Muscle layer of colon (tissue), 2 donors: Measurements from ENCODE around the gene FSCN2.

Experiments used
- H3K27ac ChIP-seq: one replicate; pipeline ENCODE4 v1.7.0; 2013; ENCODE audit warnings: low read depth, mild to moderate bottlenecking, low read length, moderate library complexity
- H3K27me3 ChIP-seq, 2 donors: one replicate each; pipeline ENCODE4 v1.7.0; 2013; ENCODE audit warnings: low read length in 2 of 2, mild to moderate bottlenecking in 2 of 2; ENCODE audit not compliant: insufficient read depth in 2 of 2, control insufficient read depth in 1 of 2
- H3K36me3 ChIP-seq: one replicate; pipeline ENCODE4 v1.7.0; 2013; ENCODE audit warnings: mild to moderate bottlenecking, low read length; ENCODE audit not compliant: insufficient read depth
- H3K4me1 ChIP-seq: one replicate; pipeline ENCODE4 v1.7.0; 2013; ENCODE audit warnings: mild to moderate bottlenecking, low read length; ENCODE audit not compliant: insufficient read depth
- H3K4me3 ChIP-seq, 2 donors: one replicate each; pipeline ENCODE4 v1.7.0; 2013; ENCODE audit warnings: low read length in 2 of 2, low read depth in 1 of 2, mild to moderate bottlenecking in 1 of 2, moderate library complexity in 1 of 2
- H3K9ac ChIP-seq: one replicate; pipeline ENCODE4 v1.7.0; 2013; ENCODE audit warnings: low read length
- H3K9me3 ChIP-seq: one replicate; pipeline ENCODE4 v1.7.0; 2013; ENCODE audit warnings: mild to moderate bottlenecking, low read length
- donor health status: abdominal sarcoma.
- donor health status: Adenocarcinoma of cecum.

Gene FSCN2

DNA sequence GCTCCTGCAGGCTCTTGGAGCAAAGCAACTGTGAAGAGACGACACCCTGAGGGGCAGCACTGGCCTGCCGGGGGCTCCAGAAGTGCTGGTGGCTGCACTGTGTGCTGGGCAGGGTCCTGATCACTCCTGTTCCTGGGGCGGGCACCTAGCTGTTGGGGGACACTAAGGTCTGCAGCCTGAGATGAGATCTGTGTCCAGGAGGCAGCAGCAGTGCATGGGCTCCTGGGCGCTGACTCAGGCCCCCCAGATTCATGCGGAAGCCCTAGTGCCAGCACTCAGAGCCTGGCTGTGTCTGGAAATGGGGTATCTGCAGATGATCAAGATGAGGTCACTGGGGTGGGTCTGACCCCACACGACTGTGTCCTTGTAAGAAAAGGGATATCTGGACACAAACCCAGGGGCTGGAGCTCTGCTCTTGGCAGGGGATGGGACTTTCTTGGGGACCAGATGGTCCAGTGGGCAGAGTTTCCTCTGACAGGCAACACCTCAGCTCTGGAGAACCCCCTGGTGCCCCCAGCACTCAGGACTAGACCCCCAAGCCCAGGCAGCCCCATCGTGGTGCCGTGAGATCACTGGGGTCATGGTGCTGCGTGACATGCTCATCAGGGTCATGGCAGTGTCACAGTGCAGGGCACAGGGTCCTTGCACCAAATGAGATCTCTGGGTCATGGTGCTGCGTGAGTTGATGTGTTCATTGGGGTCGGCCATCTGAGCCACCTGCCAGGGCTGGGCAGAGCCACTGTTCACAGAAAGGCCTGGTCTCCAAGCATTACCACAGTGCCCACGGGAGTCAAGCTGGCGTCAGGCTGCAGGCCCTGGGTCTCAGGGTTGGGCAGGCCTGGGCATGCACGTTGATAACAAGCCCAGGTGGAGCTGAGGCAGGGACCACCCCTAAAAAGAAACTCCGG lies 14.5 kb downstream of the FSCN2 start:
- Histone ChIP-seq H3K36me3 (peaks cover 39% of the 10 kb centered on the region), H3K27me3 (peaks cover 0 to 6% of the 10 kb centered on the region in 2 donors), H3K9ac (no peak overlapping the region), H3K27ac (no peak overlapping the region), H3K4me1 (no peaks in the 10 kb centered on the region), H3K9me3 (no peaks in the 10 kb centered on the region), H3K4me3 (no peak overlapping the region)

DNA sequence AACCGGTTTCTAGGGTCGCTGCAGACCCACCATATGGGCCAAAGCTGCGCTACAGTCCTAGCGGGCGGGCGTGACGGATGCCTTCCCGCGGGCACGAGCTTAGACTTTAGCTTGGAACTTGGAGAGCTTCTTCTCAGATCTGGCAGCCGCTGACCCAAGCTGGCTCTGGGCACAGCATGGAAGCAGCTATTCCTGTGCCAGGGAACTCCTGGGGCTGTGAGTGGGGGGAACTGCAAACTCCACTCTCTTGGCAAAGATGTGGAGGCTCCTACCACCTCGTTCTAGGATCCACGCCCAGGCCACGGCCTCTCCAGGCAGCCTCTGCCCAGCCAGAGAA lies 15.1 kb downstream of the FSCN2 start:
- Histone ChIP-seq H3K36me3 (peaks cover 39% of the 10 kb centered on the region), H3K4me1 (no peaks in the 10 kb centered on the region), H3K27ac (no peak overlapping the region), H3K4me3 (no peak overlapping the region), H3K27me3 (peaks cover 0 to under 1% of the 10 kb centered on the region in 2 donors), H3K9me3 (no peaks in the 10 kb centered on the region), H3K9ac (no peak overlapping the region)

DNA sequence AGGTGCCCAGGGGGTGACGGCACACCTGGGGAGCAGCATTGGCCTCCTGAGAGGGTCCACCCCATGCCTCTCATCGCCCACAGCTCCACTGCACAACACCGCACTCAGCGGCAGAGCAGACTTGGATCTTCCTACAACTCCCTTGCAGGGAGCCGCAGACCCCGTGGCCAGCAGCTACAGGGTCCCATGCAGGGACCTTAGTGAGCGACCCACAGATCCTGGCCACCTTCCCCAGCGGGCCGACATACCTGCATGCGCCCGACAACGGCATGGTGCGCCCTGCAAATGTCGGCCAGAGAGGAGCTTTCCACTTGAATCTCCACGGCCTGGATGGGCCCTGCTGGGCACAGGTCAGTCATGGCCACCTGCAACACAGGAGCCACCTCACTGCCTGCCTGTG lies 15.6 kb downstream of the FSCN2 start:
- H3K27ac ChIP-seq: no peak overlapping the region
- H3K9me3 ChIP-seq: no peaks in the 10 kb centered on the region
- H3K27me3 ChIP-seq: no peaks in the 10 kb centered on the region
- H3K4me3 ChIP-seq: no peak overlapping the region
- H3K9ac ChIP-seq: no peak overlapping the region
- H3K4me1 ChIP-seq: no peaks in the 10 kb centered on the region
- peaks cover 39% of the 10 kb centered on the region for H3K36me3 ChIP-seq

DNA sequence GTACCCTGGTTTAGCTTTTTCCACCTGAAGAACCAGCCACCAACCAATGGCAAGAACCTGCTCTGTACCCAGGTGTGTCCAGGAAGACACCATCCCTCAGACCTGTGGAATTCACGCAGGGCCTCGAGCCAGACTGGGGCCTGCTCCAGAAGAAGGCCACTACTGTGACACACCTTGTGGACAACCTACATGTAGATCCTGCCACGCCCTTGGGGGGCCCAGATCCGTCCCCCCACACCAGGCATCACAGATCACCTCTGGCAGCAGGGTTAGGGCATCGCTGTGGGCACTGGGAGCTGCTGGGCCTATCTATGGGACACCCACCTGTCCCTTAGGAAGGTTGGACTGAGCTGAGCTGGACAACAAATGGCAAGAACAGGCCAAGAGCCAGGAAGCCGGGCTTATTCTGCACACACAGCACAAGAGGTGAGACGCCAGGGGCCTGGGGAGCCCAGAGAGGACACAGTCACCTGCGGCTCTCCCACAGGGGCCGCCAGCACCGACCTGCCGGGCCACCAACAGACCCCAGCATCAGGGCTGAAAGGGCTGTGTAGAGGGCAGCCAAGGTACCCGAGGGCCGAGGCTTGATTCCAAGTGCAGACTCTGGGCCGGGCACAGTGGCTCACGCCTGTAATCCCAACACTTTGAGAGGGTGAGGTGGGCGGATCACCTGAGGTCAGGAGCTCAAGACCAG lies 16.3 kb downstream of the FSCN2 start:
- Histone ChIP-seq H3K27me3 (no peaks in the 10 kb centered on the region), H3K9me3 (no peaks in the 10 kb centered on the region), H3K36me3 (peaks cover 39% of the 10 kb centered on the region), H3K4me3 (no peak overlapping the region), H3K4me1 (no peaks in the 10 kb centered on the region), H3K9ac (no peak overlapping the region), H3K27ac (no peak overlapping the region)

DNA sequence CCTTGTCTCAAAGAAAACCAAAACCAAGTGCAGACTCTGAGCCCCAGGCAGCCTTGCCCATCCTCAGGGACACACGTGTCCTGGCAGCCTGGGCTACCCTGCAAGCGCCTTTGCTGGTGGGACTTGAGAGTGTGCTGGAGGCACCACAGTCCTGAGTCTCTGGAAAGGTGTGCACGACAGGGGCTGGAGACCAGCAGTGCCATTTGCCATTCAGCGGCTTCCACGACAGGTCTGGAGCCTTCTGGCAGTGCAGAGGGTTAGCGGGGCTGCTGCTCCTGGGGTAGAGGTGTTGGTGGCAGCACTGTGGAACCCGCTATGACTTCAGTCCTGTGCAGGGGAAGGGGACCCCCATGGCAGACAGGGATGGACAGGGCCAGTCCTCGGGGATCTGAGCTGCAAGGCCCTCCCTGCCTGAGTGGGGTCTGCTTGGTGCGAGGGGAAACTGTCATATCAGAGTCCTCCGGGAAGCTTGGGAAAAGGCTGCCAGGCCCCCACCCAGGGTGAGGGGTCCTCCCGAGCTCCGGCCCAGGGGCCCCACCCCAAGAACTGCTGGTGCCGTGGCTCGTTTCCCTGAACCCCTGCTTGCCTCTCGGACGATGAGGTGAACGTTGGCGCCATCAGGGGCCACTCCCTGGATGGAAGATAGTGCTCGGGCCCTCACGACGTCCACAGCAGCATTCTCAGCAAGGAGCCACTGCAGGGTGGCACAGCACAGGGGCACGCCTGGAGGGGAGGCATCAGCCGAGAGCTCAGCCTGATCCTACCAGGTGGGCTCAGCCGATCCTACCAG lies 17.2 kb downstream of the FSCN2 start:
- H3K9me3 ChIP-seq: no peaks in the 10 kb centered on the region
- no peak overlapping the region for H3K9ac ChIP-seq
- no peak overlapping the region for H3K27ac ChIP-seq
- no peaks in the 10 kb centered on the region for H3K27me3 ChIP-seq
- H3K4me1 ChIP-seq: no peaks in the 10 kb centered on the region
- H3K36me3 ChIP-seq: peaks cover 49% of the 10 kb centered on the region
- no peak overlapping the region for H3K4me3 ChIP-seq

DNA sequence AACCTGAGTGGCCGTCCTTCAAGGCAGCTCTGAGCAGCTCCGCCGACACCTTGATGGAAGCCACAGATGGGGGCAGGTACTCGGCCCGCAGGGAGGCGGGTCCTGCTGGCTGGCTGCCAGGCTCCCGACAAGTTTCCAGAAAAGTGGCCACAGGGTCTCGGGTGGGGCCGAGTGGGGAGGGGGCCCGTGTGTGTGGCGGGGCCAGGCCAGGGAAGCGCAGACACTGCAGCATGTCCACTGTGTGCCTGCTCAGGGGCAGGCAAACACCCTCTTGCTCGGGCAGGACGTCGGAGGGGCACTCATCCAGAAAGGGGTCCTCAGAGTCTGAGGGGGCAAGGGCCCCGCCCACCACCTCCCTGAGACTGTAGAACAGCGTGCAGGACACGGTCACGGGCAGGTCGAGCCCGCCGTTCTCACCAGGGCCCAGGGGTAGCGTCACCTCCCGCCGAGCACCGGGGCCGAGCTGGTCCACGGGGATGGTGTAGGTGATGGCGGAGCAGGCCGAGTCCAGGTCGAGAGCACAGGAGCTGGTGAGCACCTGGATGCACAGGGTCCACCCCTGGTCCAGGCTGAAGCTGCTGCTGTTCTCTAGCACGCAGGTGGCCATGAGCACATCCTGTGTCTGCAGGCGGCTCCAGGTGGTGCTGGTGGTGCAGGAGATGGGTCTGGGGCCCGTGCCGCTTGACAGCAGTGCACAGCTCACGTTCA lies 18.9 kb downstream of the FSCN2 start:
- H3K9me3 ChIP-seq: no peaks in the 10 kb centered on the region
- no peaks in the 10 kb centered on the region for H3K27me3 ChIP-seq
- no peak overlapping the region for H3K27ac ChIP-seq
- peaks cover 10% of the 10 kb centered on the region for H3K4me1 ChIP-seq
- no peak overlapping the region for H3K9ac ChIP-seq
- no peak overlapping the region for H3K4me3 ChIP-seq
- peaks cover 50% of the 10 kb centered on the region for H3K36me3 ChIP-seq

DNA sequence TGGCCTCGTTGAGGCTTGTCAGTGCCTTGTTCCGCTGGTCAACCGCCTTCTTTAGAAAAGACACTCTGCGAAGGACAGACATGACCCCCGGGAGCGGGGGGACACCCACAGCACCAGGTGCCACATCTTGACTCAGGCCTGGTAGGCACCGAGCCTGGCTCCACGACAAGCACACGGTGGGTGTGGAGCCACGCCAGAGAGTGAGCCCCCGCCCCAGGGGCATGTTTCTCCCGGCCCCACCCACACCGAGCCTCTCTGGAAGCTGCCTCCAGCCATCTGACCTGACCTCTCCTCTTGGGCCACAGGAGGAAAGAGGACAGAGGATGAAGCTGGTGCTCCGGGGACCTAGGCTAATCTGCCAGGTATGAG lies 19.4 kb downstream of the FSCN2 start:
- no peak overlapping the region for H3K4me3 ChIP-seq
- H3K9me3 ChIP-seq: no peaks in the 10 kb centered on the region
- H3K27me3 ChIP-seq: no peaks in the 10 kb centered on the region
- H3K4me1 ChIP-seq: peaks cover 10% of the 10 kb centered on the region
- H3K27ac ChIP-seq: no peak overlapping the region
- no peak overlapping the region for H3K9ac ChIP-seq
- peaks cover 49% of the 10 kb centered on the region for H3K36me3 ChIP-seq

DNA sequence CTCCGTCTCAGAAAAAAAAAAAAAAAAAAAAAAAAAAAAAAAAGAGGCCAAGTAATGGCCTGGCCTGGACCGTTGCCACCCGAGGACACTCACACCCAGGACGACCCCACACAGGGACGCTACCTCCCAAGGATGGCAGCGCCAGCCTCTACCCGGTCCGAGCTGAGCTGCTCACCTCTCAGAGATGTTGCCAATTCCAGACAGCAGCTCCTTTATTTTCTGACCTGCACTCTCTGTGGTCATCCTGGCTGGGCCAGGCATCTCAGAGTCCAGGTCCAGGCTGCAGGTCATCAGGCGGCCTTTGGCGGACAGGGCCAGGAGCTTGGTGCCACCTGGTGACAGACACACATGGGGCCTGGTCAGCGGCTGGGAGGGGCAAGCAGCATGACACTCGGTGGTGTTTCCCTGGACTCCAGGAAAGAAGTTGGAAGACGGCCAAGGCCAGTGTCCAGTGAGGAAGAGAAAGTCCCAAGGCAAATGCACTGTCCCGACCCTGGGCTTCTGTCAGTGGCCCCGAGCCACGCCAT lies 20.9 kb downstream of the FSCN2 start:
- H3K4me3 ChIP-seq: no peak overlapping the region
- H3K27me3 ChIP-seq: no peaks in the 10 kb centered on the region
- H3K9ac ChIP-seq: no peak overlapping the region
- no peaks in the 10 kb centered on the region for H3K9me3 ChIP-seq
- H3K36me3 ChIP-seq: peaks cover 35% of the 10 kb centered on the region
- no peak overlapping the region for H3K27ac ChIP-seq
- peaks cover 23% of the 10 kb centered on the region for H3K4me1 ChIP-seq

DNA sequence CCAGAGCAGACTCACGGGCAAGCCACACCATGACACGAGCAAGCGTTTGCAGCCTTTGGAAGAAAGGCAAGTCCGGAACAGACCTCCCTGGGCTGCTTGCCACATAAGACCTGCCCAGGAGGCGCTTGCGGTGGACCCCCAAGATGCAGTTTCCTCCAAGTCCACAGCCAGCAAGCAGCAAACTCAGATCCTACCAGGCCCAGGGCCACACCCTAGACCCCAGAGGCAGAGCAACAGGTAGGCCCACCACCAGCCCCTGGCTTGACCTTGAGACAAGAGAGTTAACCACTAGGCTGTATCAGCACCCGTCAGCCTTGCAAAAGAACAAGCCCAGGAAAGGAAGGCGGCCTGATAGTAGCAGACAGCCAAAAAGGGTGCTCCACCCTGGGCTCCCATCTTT lies 21.6 kb downstream of the FSCN2 start:
- H3K27ac ChIP-seq: no peak overlapping the region
- no peaks in the 10 kb centered on the region for H3K27me3 ChIP-seq
- H3K36me3 ChIP-seq: peaks cover 29% of the 10 kb centered on the region
- H3K9ac ChIP-seq: no peak overlapping the region
- H3K9me3 ChIP-seq: no peaks in the 10 kb centered on the region
- peaks cover 24% of the 10 kb centered on the region for H3K4me1 ChIP-seq
- no peak overlapping the region for H3K4me3 ChIP-seq

DNA sequence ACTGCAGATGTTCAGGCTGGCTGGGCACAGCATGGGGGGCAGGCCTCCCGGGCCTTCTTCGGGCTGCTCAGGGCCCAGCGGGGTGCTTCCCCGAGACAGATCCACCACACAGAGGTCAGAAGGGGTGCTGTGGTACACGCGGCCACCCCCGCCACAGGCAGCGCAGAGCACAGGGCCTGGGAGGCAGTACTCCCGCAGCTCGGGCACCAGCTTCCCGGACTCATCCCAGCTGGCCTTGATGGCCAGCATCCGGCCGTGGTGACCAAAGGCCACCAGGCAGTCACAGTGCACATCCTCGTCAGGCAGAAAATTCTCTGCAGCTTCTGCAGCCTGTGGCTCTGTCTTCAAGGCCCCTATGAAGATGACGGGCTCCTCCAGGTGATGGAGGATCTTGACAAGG lies 22.1 kb downstream of the FSCN2 start:
- H3K4me1 ChIP-seq: peaks cover 24% of the 10 kb centered on the region
- H3K36me3 ChIP-seq: peaks cover 29% of the 10 kb centered on the region
- no peak overlapping the region for H3K4me3 ChIP-seq
- H3K9me3 ChIP-seq: no peaks in the 10 kb centered on the region
- H3K27me3 ChIP-seq: no peaks in the 10 kb centered on the region
- H3K27ac ChIP-seq: no peak overlapping the region
- H3K9ac ChIP-seq: no peak overlapping the region
